HepG2 (cell line): Measurements from ENCODE around the gene PRR29. TPM values are rescaled to one million over a fixed set of nuclear protein-coding genes. Genes with fewer than 3 reads are reported as not detected.
A peak's percentile ranks its signal among the peaks of the same experiment; 100 is the strongest.

Experiments
- CBFB ChIP-seq: sonication (generic); formaldehyde crosslinking; IDR thresholded peaks from 2 replicates; pipeline ENCODE4 v1.4.0; 2020; ENCODE audit warnings: missing genetic modification reagents
- CBX5 ChIP-seq: sonication (generic); formaldehyde crosslinking; IDR thresholded peaks from 2 replicates; pipeline ENCODE4 v1.4.0; 2020; ENCODE audit warnings: missing genetic modification reagents, borderline replicate concordance
- CENPX ChIP-seq: sonication (generic); formaldehyde crosslinking; IDR thresholded peaks from 2 replicates; pipeline ENCODE4 v1.9.0; 2021; ENCODE audit warnings: mild to moderate bottlenecking, missing genetic modification reagents, moderate library complexity
- CREM ChIP-seq, 2 experiments: sonication (generic) in 1 of 2; formaldehyde crosslinking in 1 of 2; IDR thresholded peaks; 2 replicates each; pipeline versions ENCODE4 v1.4.0 to v1.6.1; 2016 to 2020; ENCODE audit warnings: antibody characterized with exemption in 1 of 2, mild to moderate bottlenecking in 1 of 2, missing genetic modification reagents in 1 of 2
- GATA4 ChIP-seq: sonication (generic); IDR thresholded peaks from 2 replicates; pipeline ENCODE4 v1.6.1; 2016; ENCODE audit warnings: antibody characterized with exemption, low read depth, borderline replicate concordance
- HCFC1 ChIP-seq: fragments of 150-350 bp; IDR thresholded peaks from 2 replicates; pipeline ENCODE4 v1.6.1; 2014; ENCODE audit warnings: low read depth, low read length
- KDM5A ChIP-seq: fragments of 200-600 bp; sonication (generic); IDR thresholded peaks from 2 replicates; pipeline ENCODE4 v1.7.0; 2018; ENCODE audit warnings: antibody characterized with exemption, mild to moderate bottlenecking, low read length, borderline replicate concordance
- NFE2L1 ChIP-seq: sonication (generic); formaldehyde crosslinking; IDR thresholded peaks from 2 replicates; pipeline ENCODE4 v1.4.0; 2020; ENCODE audit warnings: missing genetic modification reagents, mild to moderate bottlenecking, borderline replicate concordance
- PITX1 ChIP-seq: sonication (generic); formaldehyde crosslinking; IDR thresholded peaks from 2 replicates; pipeline ENCODE4 v1.5.1; 2020; ENCODE audit warnings: mild to moderate bottlenecking, missing genetic modification reagents
- SALL2 ChIP-seq: sonication (generic); formaldehyde crosslinking; IDR thresholded peaks from 2 replicates; pipeline ENCODE4 v1.8.1; 2023; ENCODE audit warnings: mild to moderate bottlenecking, missing genetic modification reagents, inconsistent platforms
- SIX1 ChIP-seq: sonication (generic); formaldehyde crosslinking; IDR thresholded peaks from 2 replicates; pipeline ENCODE4 v1.4.0; 2020; ENCODE audit warnings: missing genetic modification reagents, borderline replicate concordance
- SMC3 ChIP-seq: IDR thresholded peaks from 2 replicates; pipeline ENCODE4 v1.6.1; 2011; ENCODE audit warnings: low read length, improper control_type of control experiment
- THAP11 ChIP-seq: IDR thresholded peaks from 2 replicates; pipeline ENCODE4 v1.6.1; 2016; ENCODE audit warnings: missing biosample characterization, missing genetic modification reagents
- ZBTB3 ChIP-seq: sonication (generic); formaldehyde crosslinking; IDR thresholded peaks from 2 replicates; pipeline ENCODE4 v1.4.0; 2020; ENCODE audit warnings: low read depth, mild to moderate bottlenecking, moderate library complexity, missing genetic modification reagents, borderline replicate concordance
- ZEB1 ChIP-seq: IDR thresholded peaks from 2 replicates; pipeline ENCODE4 v1.6.1; 2012; ENCODE audit warnings: mild to moderate bottlenecking, low read depth, inconsistent platforms; ENCODE audit not compliant: insufficient replicate concordance
- ZFP36 ChIP-seq: fragments of 150-350 bp; IDR thresholded peaks from 2 replicates; pipeline ENCODE4 v1.6.1; 2018; ENCODE audit warnings: borderline replicate concordance, low read length, low read depth; ENCODE audit not compliant: partially characterized antibody
- ZNF501 ChIP-seq: sonication (generic); formaldehyde crosslinking; IDR thresholded peaks from 2 replicates; pipeline ENCODE4 v1.5.1; 2020; ENCODE audit warnings: mild to moderate bottlenecking, moderate library complexity, missing genetic modification reagents
- ZNF879 ChIP-seq: sonication (generic); formaldehyde crosslinking; IDR thresholded peaks from 2 replicates; pipeline ENCODE4 v1.8.1; 2023; ENCODE audit warnings: missing genetic modification reagents
- polyA plus RNA-seq, 8 experiments: library from polyadenylated mRNA; depleted of rRNA in 3 of 8; stranded (reverse) in 7 of 8; unstranded in 1 of 8; fragments of >200 nt; fragmentation: Illumina TruSeq in 4 of 8; extraction: Trizol in 4 of 8; gene quantifications; 2 replicates each; pipeline versions ENCODE4 v1.2.1 to v1.2.3, GENCODE V29; 2011 to 2016; ENCODE audit warnings: low read depth in 4 of 8, missing spikeins in 1 of 8, mixed read lengths in 1 of 8; ENCODE audit not compliant: insufficient read depth in 1 of 8
- total RNA-seq, 5 experiments: library from RNA; depleted of rRNA; stranded (reverse); fragments of >200 nt; fragmentation: Illumina TruSeq; extraction: Trizol; gene quantifications; 2 replicates each; pipeline ENCODE4 v1.2.3, GENCODE V29; 2016; ENCODE audit warnings: low read depth in 1 of 5
- TF ChIP-seq, protein P1 (sequence below): sonication (generic); formaldehyde crosslinking; IDR thresholded peaks from 2 replicates; pipeline ENCODE4 v1.4.0; 2020; ENCODE audit warnings: missing genetic modification reagents, borderline replicate concordance
- TF ChIP-seq, protein P2 (sequence below): sonication (generic); formaldehyde crosslinking; IDR thresholded peaks from 2 replicates; pipeline ENCODE4 v1.9.0; 2021; ENCODE audit warnings: missing genetic modification reagents, mild to moderate bottlenecking, borderline replicate concordance
- TF ChIP-seq, protein P3 (sequence below), 2 experiments: sonication (generic) in 1 of 2; formaldehyde crosslinking in 1 of 2; IDR thresholded peaks; 2 replicates each; pipeline versions ENCODE4 v1.6.1 to v1.9.0; 2014 to 2022; ENCODE audit warnings: antibody characterized with exemption in 1 of 2, borderline replicate concordance in 1 of 2, inconsistent platforms in 1 of 2, low read depth in 1 of 2, missing genetic modification reagents in 1 of 2

The PRR29 gene
- total and polyA plus RNA-seq, 2 of the 13 experiments (the other 11 are each of a cell fraction or from before 2014, with no cell fraction given): 0.07 to 0.20 TPM

DNA sequence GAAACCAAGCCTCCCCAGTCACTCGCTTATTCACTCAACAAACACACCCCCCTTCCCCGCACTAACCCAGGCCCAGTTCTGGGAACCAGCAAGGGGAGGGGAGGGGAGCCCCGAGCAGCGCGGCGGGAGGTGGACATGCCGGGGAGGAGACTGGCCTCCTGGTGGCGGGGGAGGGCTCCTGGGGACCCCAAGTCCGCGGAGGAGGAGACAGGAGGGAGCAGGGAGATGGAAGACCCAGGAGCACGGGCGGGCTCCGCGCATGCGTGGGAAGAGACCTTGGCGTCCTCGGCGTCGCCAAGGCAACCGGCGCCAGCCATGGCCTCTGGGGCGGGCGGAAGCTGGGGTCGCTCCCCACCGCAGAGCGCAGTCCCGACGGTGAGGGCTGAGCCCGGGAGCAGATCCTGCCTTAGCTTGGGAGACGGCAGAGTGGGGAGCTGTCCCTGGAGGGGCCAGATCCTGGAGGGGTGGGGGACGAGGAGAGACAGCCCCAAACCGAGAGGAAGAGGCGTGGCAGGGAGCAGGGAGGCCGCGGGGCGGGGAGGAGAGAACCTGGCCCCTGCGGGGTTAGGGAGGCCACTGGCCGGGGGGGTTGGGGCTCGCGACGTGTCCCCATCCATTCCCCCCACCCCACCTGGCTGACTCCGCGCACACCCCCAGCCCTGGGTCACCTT lies at the start of gene PRR29 (continued):
- TF ChIP-seq KDM5A (no peak), CENPX (no peak), SALL2 (peak; percentile 67; the same call in 1 of the 2 replicates), ZNF501 (CRISPR knock-in tag) (peak; percentile 77), GATA4 (no peak), CBX5 (CRISPR knock-in tag) (no peak; the same call in 1 of the 2 replicates), SMC3 (no peak), HCFC1 (no peak), NFE2L1 (no peak), ZBTB3 (CRISPR knock-in tag) (no peak), PITX1 (CRISPR knock-in tag) (no peak), ZNF879 (no peak), ZEB1 (no peak), CBFB (peak; percentile 45; the same call in 1 of the 2 replicates), CREM (IDR thresholded peaks at IDR 0.05) (no peak), CREM (CRISPR knock-in tag; IDR thresholded peaks at IDR 0.05) (no peak), ZFP36 (no peak), THAP11 (CRISPR knock-in tag) (peak; percentile 50; the same call in 1 of the 2 replicates), SIX1 (CRISPR knock-in tag) (no peak)
- TF ChIP-seq, protein P1, sequence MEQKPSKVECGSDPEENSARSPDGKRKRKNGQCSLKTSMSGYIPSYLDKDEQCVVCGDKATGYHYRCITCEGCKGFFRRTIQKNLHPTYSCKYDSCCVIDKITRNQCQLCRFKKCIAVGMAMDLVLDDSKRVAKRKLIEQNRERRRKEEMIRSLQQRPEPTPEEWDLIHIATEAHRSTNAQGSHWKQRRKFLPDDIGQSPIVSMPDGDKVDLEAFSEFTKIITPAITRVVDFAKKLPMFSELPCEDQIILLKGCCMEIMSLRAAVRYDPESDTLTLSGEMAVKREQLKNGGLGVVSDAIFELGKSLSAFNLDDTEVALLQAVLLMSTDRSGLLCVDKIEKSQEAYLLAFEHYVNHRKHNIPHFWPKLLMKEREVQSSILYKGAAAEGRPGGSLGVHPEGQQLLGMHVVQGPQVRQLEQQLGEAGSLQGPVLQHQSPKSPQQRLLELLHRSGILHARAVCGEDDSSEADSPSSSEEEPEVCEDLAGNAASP: no peak
- TF ChIP-seq, protein P2, sequence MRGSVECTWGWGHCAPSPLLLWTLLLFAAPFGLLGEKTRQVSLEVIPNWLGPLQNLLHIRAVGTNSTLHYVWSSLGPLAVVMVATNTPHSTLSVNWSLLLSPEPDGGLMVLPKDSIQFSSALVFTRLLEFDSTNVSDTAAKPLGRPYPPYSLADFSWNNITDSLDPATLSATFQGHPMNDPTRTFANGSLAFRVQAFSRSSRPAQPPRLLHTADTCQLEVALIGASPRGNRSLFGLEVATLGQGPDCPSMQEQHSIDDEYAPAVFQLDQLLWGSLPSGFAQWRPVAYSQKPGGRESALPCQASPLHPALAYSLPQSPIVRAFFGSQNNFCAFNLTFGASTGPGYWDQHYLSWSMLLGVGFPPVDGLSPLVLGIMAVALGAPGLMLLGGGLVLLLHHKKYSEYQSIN (CRISPR knock-in tag): no peak
- TF ChIP-seq, protein P3, sequence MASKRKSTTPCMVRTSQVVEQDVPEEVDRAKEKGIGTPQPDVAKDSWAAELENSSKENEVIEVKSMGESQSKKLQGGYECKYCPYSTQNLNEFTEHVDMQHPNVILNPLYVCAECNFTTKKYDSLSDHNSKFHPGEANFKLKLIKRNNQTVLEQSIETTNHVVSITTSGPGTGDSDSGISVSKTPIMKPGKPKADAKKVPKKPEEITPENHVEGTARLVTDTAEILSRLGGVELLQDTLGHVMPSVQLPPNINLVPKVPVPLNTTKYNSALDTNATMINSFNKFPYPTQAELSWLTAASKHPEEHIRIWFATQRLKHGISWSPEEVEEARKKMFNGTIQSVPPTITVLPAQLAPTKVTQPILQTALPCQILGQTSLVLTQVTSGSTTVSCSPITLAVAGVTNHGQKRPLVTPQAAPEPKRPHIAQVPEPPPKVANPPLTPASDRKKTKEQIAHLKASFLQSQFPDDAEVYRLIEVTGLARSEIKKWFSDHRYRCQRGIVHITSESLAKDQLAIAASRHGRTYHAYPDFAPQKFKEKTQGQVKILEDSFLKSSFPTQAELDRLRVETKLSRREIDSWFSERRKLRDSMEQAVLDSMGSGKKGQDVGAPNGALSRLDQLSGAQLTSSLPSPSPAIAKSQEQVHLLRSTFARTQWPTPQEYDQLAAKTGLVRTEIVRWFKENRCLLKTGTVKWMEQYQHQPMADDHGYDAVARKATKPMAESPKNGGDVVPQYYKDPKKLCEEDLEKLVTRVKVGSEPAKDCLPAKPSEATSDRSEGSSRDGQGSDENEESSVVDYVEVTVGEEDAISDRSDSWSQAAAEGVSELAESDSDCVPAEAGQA (IDR thresholded peaks at IDR 0.05; ENCODE audit: low read depth): no peak
- TF ChIP-seq, protein P3 (CRISPR knock-in tag; IDR thresholded peaks at IDR 0.05; ENCODE audit: borderline replicate concordance): no peak
